Measurements from ENCODE around the gene TTC28. TPM values are rescaled to one million over a fixed set of nuclear protein-coding genes. Genes with fewer than 3 reads are reported as not detected.
"Not testable (repeated sequence)": the region's sequence is repeated elsewhere in the genome, so short reads cannot be mapped to it uniquely, and the experiment has no call there.

TTC28 gene
- polyA plus RNA-seq, 6 donors from 2014 or later, result 2.2 to 5.0 (median 2.9) TPM

GRCh38 chr22:28582806-28583205 lies 96.8 kb downstream of the TTC28 start:
- peaks cover 0 to 8% (median 5%) of the 10 kb centered on the region in 3 donors for H3K27me3 Mint-ChIP-seq
- no peak overlapping the region for H3K4me3 Mint-ChIP-seq
- H3K27ac Mint-ChIP-seq, result no peak overlapping the region
- no peak for DNase-seq
- ATAC-seq (ENCODE audit: low read depth in 2 of 2), result no peak
- H3K9me3 Mint-ChIP-seq, result no peaks in the 10 kb centered on the region
- no peaks in the 10 kb centered on the region for H3K36me3 Mint-ChIP-seq
- H3K4me1 Mint-ChIP-seq, result peaks cover 0 to 5% (median 0%) of the 10 kb centered on the region in 3 donors

- no peak for ATAC-seq (ENCODE audit: low read depth in 2 of 2)
- H3K9me3 Mint-ChIP-seq, result no peaks in the 10 kb centered on the region
Measured at GRCh38 chr22:28581016-28581415, 98.6 kb downstream of the TTC28 start.

GRCh38 chr22:28576162-28576561 lies 103.5 kb downstream of the TTC28 start:
- no peak for DNase-seq
- Mint-ChIP-seq H3K27me3 (peaks cover 0 to 36% (median 8%) of the 10 kb centered on the region in 3 donors), H3K4me1 (peaks cover 0 to 4% (median 0%) of the 10 kb centered on the region in 3 donors), H3K9me3 (peaks cover 0 to 1% (median 0%) of the 10 kb centered on the region in 7 donors), H3K36me3 (no peaks in the 10 kb centered on the region), H3K27ac (no peak overlapping the region), H3K4me3 (no peak overlapping the region)
- no peak for ATAC-seq (ENCODE audit: low read depth in 2 of 2)

More at GRCh38 chr22:28581016-28581415, 98.6 kb downstream of the TTC28 start:
- H3K4me3 Mint-ChIP-seq, result no peak overlapping the region
- peaks cover 0 to 5% (median 0%) of the 10 kb centered on the region in 3 donors for H3K4me1 Mint-ChIP-seq
- H3K27ac Mint-ChIP-seq, result peak overlapping the region in 1 of 6 donors; percentile 19
- no peaks in the 10 kb centered on the region for H3K36me3 Mint-ChIP-seq
- peaks cover 0 to 25% (median 8%) of the 10 kb centered on the region in 3 donors for H3K27me3 Mint-ChIP-seq
- DNase-seq, result no peak

- no peak for DNase-seq
- Mint-ChIP-seq H3K9me3 (peaks cover 0 to 1% (median 0%) of the 10 kb centered on the region in 7 donors), H3K4me1 (no peaks in the 10 kb centered on the region), H3K27me3 (peaks cover 0 to 36% (median 8%) of the 10 kb centered on the region in 3 donors), H3K27ac (peak overlapping the region in 1 of 6 donors; percentile 33), H3K4me3 (no peak overlapping the region), H3K36me3 (no peaks in the 10 kb centered on the region)
- ATAC-seq (ENCODE audit: low read depth in 2 of 2), result no peak
Measured at GRCh38 chr22:28574159-28574788, 105.4 kb downstream of the TTC28 start.

GRCh38 chr22:28570696-28571373 lies 108.8 kb downstream of the TTC28 start:
- DNase-seq, result no peak
- no peaks in the 10 kb centered on the region for H3K4me1 Mint-ChIP-seq
- peaks cover 0 to 15% (median 7%) of the 10 kb centered on the region in 3 donors for H3K27me3 Mint-ChIP-seq
- peaks cover 0 to 2% (median 0%) of the 10 kb centered on the region in 7 donors for H3K9me3 Mint-ChIP-seq
- no peaks in the 10 kb centered on the region for H3K36me3 Mint-ChIP-seq
- no peak overlapping the region for H3K27ac Mint-ChIP-seq
- H3K4me3 Mint-ChIP-seq, result no peak overlapping the region
- no peak for ATAC-seq (ENCODE audit: low read depth in 2 of 2)

- H3K27me3 Mint-ChIP-seq; DNase-seq; ATAC-seq (ENCODE audit: low read depth in 2 of 2); H3K9me3 Mint-ChIP-seq; H3K4me1 Mint-ChIP-seq; H3K4me3 Mint-ChIP-seq; H3K36me3 Mint-ChIP-seq: not testable (repeated sequence)
- peak overlapping the region in 1 of 6 donors; percentile 81 for H3K27ac Mint-ChIP-seq
Measured at GRCh38 chr22:28568974-28569373, 110.7 kb downstream of the TTC28 start.

- Mint-ChIP-seq H3K4me1 (no peaks in the 10 kb centered on the region), H3K27me3 (peaks cover 0 to 12% (median 9%) of the 10 kb centered on the region in 3 donors), H3K36me3 (no peaks in the 10 kb centered on the region), H3K4me3 (no peak overlapping the region), H3K9me3 (peaks cover 0 to 2% (median 0%) of the 10 kb centered on the region in 7 donors), H3K27ac (no peak overlapping the region)
- no peak for ATAC-seq (ENCODE audit: low read depth in 2 of 2)
- DNase-seq, result no peak
Measured at GRCh38 chr22:28568099-28568498, 111.5 kb downstream of the TTC28 start.

GRCh38 chr22:28566920-28567499 lies 112.6 kb downstream of the TTC28 start:
- H3K27ac Mint-ChIP-seq; DNase-seq; H3K4me3 Mint-ChIP-seq; H3K36me3 Mint-ChIP-seq; H3K9me3 Mint-ChIP-seq; ATAC-seq (ENCODE audit: low read depth in 2 of 2); H3K4me1 Mint-ChIP-seq: not testable (repeated sequence)
- peaks cover 0 to 12% (median 9%) of the 10 kb centered on the region in 3 donors for H3K27me3 Mint-ChIP-seq

GRCh38 chr22:28563636-28564035 lies 116.0 kb downstream of the TTC28 start:
- Mint-ChIP-seq H3K4me3 (no peak overlapping the region), H3K36me3 (no peaks in the 10 kb centered on the region), H3K4me1 (no peaks in the 10 kb centered on the region), H3K27me3 (peaks cover 0 to 26% (median 19%) of the 10 kb centered on the region in 3 donors), H3K27ac (no peak overlapping the region), H3K9me3 (peaks cover 0 to 2% (median 0%) of the 10 kb centered on the region in 7 donors)
- no peak for DNase-seq
- ATAC-seq (ENCODE audit: low read depth in 2 of 2), result no peak

GRCh38 chr22:28562324-28562723 lies 117.3 kb downstream of the TTC28 start:
- no peaks in the 10 kb centered on the region for H3K4me1 Mint-ChIP-seq
- H3K4me3 Mint-ChIP-seq, result no peak overlapping the region
- no peak for ATAC-seq (ENCODE audit: low read depth in 2 of 2)
- no peak overlapping the region for H3K27ac Mint-ChIP-seq
- no peak for DNase-seq
- peaks cover 0 to 26% (median 19%) of the 10 kb centered on the region in 3 donors for H3K27me3 Mint-ChIP-seq
- H3K36me3 Mint-ChIP-seq, result no peaks in the 10 kb centered on the region
- H3K9me3 Mint-ChIP-seq, result peaks cover 0 to 8% (median 2%) of the 10 kb centered on the region in 7 donors

GRCh38 chr22:28560743-28561101 lies 118.9 kb downstream of the TTC28 start:
- H3K4me3 Mint-ChIP-seq; ATAC-seq (ENCODE audit: low read depth in 2 of 2); H3K4me1 Mint-ChIP-seq; H3K36me3 Mint-ChIP-seq; H3K27ac Mint-ChIP-seq; DNase-seq: not testable (repeated sequence)
- Mint-ChIP-seq H3K27me3 (peaks cover 0 to 18% (median 13%) of the 10 kb centered on the region in 3 donors), H3K9me3 (peaks cover 2 to 17% (median 7%) of the 10 kb centered on the region in 7 donors)

- H3K9me3 Mint-ChIP-seq, result peaks cover 2 to 17% (median 7%) of the 10 kb centered on the region in 7 donors
- no peak for ATAC-seq (ENCODE audit: low read depth in 2 of 2)
- H3K27ac Mint-ChIP-seq, result no peak overlapping the region
Measured at GRCh38 chr22:28560046-28560742, 119.4 kb downstream of the TTC28 start.

GRCh38 chr22:28557184-28557583 lies 122.5 kb downstream of the TTC28 start:
- Mint-ChIP-seq H3K9me3 (peaks cover 2 to 21% (median 7%) of the 10 kb centered on the region in 7 donors), H3K27ac (no peak overlapping the region), H3K4me3 (no peak overlapping the region), H3K27me3 (peaks cover 0 to 17% (median 7%) of the 10 kb centered on the region in 3 donors), H3K36me3 (no peaks in the 10 kb centered on the region), H3K4me1 (no peaks in the 10 kb centered on the region)
- ATAC-seq (ENCODE audit: low read depth in 2 of 2), result no peak
- DNase-seq, result no peak

More at GRCh38 chr22:28560046-28560742, 119.4 kb downstream of the TTC28 start:
- Mint-ChIP-seq H3K4me3 (no peak overlapping the region), H3K4me1 (no peaks in the 10 kb centered on the region), H3K36me3 (no peaks in the 10 kb centered on the region), H3K27me3 (peaks cover 0 to 17% (median 12%) of the 10 kb centered on the region in 3 donors)
- DNase-seq, result no peak
